Upper lobe of left lung (tissue), 4 donors: ENCODE results near the gene NBEA.

Experiments
- CTCF ChIP-seq, 6 experiments: fragments of 450-650 bp in 4 of 6; fragments of 200-600 bp in 2 of 6; sonication (generic) in 2 of 6; IDR thresholded peaks; one replicate each; pipeline ENCODE4 v1.5.1; 2016 to 2019; ENCODE audit warnings: antibody characterized with exemption in 6 of 6
- EP300 ChIP-seq, 4 donors: sonication (generic); formaldehyde crosslinking; IDR thresholded peaks; one replicate each; pipeline ENCODE4 v1.5.1; 2017; ENCODE audit warnings: antibody characterized with exemption in 4 of 4, control low read depth in 2 of 4

GRCh38 chr13:35526577-35526976 lies 584.5 kb downstream of the NBEA start:
- TF ChIP-seq CTCF (IDR thresholded peaks at IDR 0.05) (no peak), EP300 (IDR thresholded peaks at IDR 0.05) (no peak)
